HepG2 (cell line): ENCODE data around the gene MATN1. TPM values are rescaled to one million over a fixed set of nuclear protein-coding genes. Genes with fewer than 3 reads are reported as not detected.

Source experiments
- ATAC-seq: fragments of 200-7000 bp; cut with Tn5 transposase; 3 replicates; pipeline ENCODE4 v1.9.1; 2020; ENCODE audit warnings: mild to moderate bottlenecking, moderate library complexity
- BruUV-seq: library from RNA; stranded (reverse); fragments of 400-500 nt; replicated peaks from 2 replicates; lab custom pipeline; 2021; lab: Mats Ljungman, UMichigan
- CTCF ChIA-PET: fragments of 300-600 bp; formaldehyde crosslinking; extraction: SDS; loops from one replicate; lab custom pipeline; 2021; ENCODE audit warnings: low total read pairs, inconsistent platforms, low intra/inter-chr PET ratio; lab: Yijun Ruan, JAX
- POLR2A ChIA-PET: fragments of 350-600 bp; sonication (Branson Sonifier 250); formaldehyde crosslinking; loops from one replicate; lab custom pipeline; 2020; ENCODE audit warnings: antibody characterized with exemption, inconsistent platforms; lab: Yijun Ruan, JAX
- DNase-seq: peaks from one replicate; pipeline ENCODE4 v3.0.0-alpha.2; 2015; ENCODE audit warnings: low spot score
- FAIRE-seq: peaks from 3 replicates; lab custom pipeline; 2011; peaks lifted over from hg19 to GRCh38; lab: Jason Lieb, UNC
- H2AFZ ChIP-seq: one replicate; pipeline ENCODE4 v1.6.1; 2011; ENCODE audit warnings: low read length, inconsistent platforms
- H3K27ac ChIP-seq: fragments of 300-600 bp; 3 replicates; pipeline ENCODE4 v1.8.0; 2011; ENCODE audit warnings: mixed run types, mild to moderate bottlenecking, mixed read lengths, low read length, inconsistent platforms; ENCODE audit not compliant: insufficient read depth; ENCODE audit errors: extremely low read length
- H3K27me3 ChIP-seq, 2 experiments: fragments of 200-600 bp in 1 of 2; 2 replicates in 1 of 2; 3 replicates in 1 of 2; pipeline versions ENCODE4 v1.6.0 to v1.8.0; 2011; ENCODE audit warnings: low read length in 2 of 2, mild to moderate bottlenecking in 2 of 2, moderate library complexity in 2 of 2, inconsistent platforms in 1 of 2; ENCODE audit not compliant: insufficient read depth in 2 of 2, control insufficient read depth in 1 of 2
- H3K36me3 ChIP-seq, 2 experiments: fragments of 200-600 bp in 1 of 2; replicated peaks in 1 of 2; 2 replicates in 1 of 2; 3 replicates in 1 of 2; pipeline versions ENCODE4 v1.5.1 to v1.8.0; 2011; ENCODE audit warnings: low read length in 2 of 2, inconsistent platforms in 1 of 2; ENCODE audit not compliant: insufficient read depth in 2 of 2, control insufficient read depth in 1 of 2
- H3K4me1 ChIP-seq: 2 replicates; pipeline ENCODE4 v1.5.1; 2012; ENCODE audit warnings: low read length, inconsistent platforms; ENCODE audit not compliant: insufficient read depth
- H3K4me2 ChIP-seq: 2 replicates; pipeline ENCODE4 v1.6.0; 2011; ENCODE audit warnings: low read depth, low read length, inconsistent platforms
- H3K4me3 ChIP-seq, 3 experiments: fragments of 200-600 bp in 1 of 3; sonication (generic), shearing (Covaris generic) in 1 of 3; replicated peaks in 1 of 3; 2 replicates each; pipeline ENCODE4 v1.5.1; 2011 to 2016; ENCODE audit warnings: low read length in 3 of 3, inconsistent platforms in 2 of 3, low read depth in 2 of 3, mild to moderate bottlenecking in 2 of 3, control low read depth in 1 of 3, mixed read lengths in 1 of 3; ENCODE audit not compliant: insufficient read depth in 1 of 3
- H3K79me2 ChIP-seq: one replicate; pipeline ENCODE4 v1.6.1; 2011; ENCODE audit warnings: low read length, inconsistent platforms; ENCODE audit not compliant: insufficient read depth
- H3K9ac ChIP-seq: 2 replicates; pipeline ENCODE4 v1.6.0; 2011; ENCODE audit warnings: mild to moderate bottlenecking, low read depth, low read length, inconsistent platforms; ENCODE audit not compliant: insufficient read depth
- H3K9me3 ChIP-seq: 2 replicates; pipeline ENCODE4 v1.5.1; 2012; ENCODE audit warnings: mild to moderate bottlenecking, low read length
- H4K20me1 ChIP-seq: 2 replicates; pipeline ENCODE4 v1.6.0; 2011; ENCODE audit warnings: inconsistent platforms, mild to moderate bottlenecking, low read length, moderate library complexity; ENCODE audit not compliant: insufficient read depth
- SPEN ChIP-seq: sonication (generic); formaldehyde crosslinking; IDR thresholded peaks from 2 replicates; pipeline ENCODE4 v1.5.1; 2020; ENCODE audit warnings: low read depth, mild to moderate bottlenecking, missing genetic modification reagents
- ZNF225 ChIP-seq: sonication (generic); formaldehyde crosslinking; IDR thresholded peaks from 2 replicates; pipeline ENCODE4 v1.4.0; 2020; ENCODE audit warnings: mild to moderate bottlenecking, missing genetic modification reagents
- ZNF614 ChIP-seq: IDR thresholded peaks from 2 replicates; pipeline ENCODE4 v1.6.1; 2018; ENCODE audit warnings: missing biosample characterization, missing genetic modification reagents, inconsistent platforms, borderline replicate concordance
- ZNF678 ChIP-seq: sonication (generic); formaldehyde crosslinking; IDR thresholded peaks from 2 replicates; pipeline ENCODE4 v1.4.0; 2020; ENCODE audit warnings: mild to moderate bottlenecking, missing genetic modification reagents
- WGBS: methylation state at CpG from one replicate; pipeline ENCODE4 v1.1.6; 2017; ENCODE audit warnings: low lambda C conversion rate; 5-methylcytosine and 5-hydroxymethylcytosine counted together
- in situ Hi-C: cut with HindIII; loops from 2 replicates; pipeline ENCODE4 v1.10.0; 2017; ENCODE audit warnings: low pct_unique_long_range_greater_than_20kb; ENCODE audit not compliant: extremely low pct_ligation_motif_present
- intact Hi-C: fragments of 100-400 bp; cut with micrococcal nuclease; formaldehyde crosslinking; loops from one replicate; pipeline ENCODE4 v1.10.0; 2022; ENCODE audit not compliant: unreplicated experiment
- polyA plus RNA-seq, 8 experiments: library from polyadenylated mRNA; depleted of rRNA in 3 of 8; stranded (reverse) in 7 of 8; unstranded in 1 of 8; fragments of >200 nt; fragmentation: Illumina TruSeq in 4 of 8; extraction: Trizol in 4 of 8; gene quantifications; 2 replicates each; pipeline versions ENCODE4 v1.2.1 to v1.2.3, GENCODE V29; 2011 to 2016; ENCODE audit warnings: low read depth in 4 of 8, missing spikeins in 1 of 8, mixed read lengths in 1 of 8; ENCODE audit not compliant: insufficient read depth in 1 of 8
- total RNA-seq, 5 experiments: library from RNA; depleted of rRNA; stranded (reverse); fragments of >200 nt; fragmentation: Illumina TruSeq; extraction: Trizol; gene quantifications; 2 replicates each; pipeline ENCODE4 v1.2.3, GENCODE V29; 2016; ENCODE audit warnings: low read depth in 1 of 5
- TF ChIP-seq, protein P1 (sequence below): sonication (generic); formaldehyde crosslinking; IDR thresholded peaks from 2 replicates; pipeline ENCODE4 v1.4.0; 2020; ENCODE audit warnings: missing genetic modification reagents, borderline replicate concordance
- TF ChIP-seq, protein P2 (sequence below): sonication (generic); formaldehyde crosslinking; IDR thresholded peaks from 2 replicates; pipeline ENCODE4 v1.4.0; 2020; ENCODE audit warnings: missing genetic modification reagents

Gene MATN1
- total and polyA plus RNA-seq, 2 of the 13 experiments (the other 11 are each of a cell fraction or from before 2014, with no cell fraction given): 0.04 to 0.05 TPM

DNA sequence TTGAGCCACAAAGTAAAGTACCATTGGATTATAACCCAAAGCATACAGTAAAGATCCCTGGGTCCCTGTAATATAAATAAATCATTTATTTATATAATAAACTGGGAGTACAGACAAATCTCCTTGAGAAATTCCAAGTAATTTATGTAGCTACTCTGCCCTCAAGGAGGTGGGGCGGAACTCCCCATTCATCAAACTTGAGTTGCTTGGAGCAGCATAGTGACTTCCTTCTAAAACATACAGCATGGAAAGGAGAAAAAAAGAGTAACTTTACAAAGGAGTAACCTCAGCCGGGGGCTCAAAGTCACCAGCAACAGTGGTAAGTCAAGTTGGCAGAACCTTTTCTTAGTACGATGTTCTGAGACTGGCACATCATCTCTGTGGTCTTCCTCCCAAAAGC, 29.7 kb upstream of the MATN1 start:
- no peaks in the 10 kb centered on the region for H3K36me3 ChIP-seq
- H3K9ac ChIP-seq: no peak overlapping the region
- ChIA-PET CTCF (no interaction called here), POLR2A (no interaction called here)
- H3K4me2 ChIP-seq: no peak overlapping the region
- H3K27ac ChIP-seq: no peak overlapping the region
- H3K79me2 ChIP-seq: no peaks in the 10 kb centered on the region
- no peak overlapping the region for H3K4me3 ChIP-seq
- 0 out of 5 replicates have a peak, but pooled peaks cover 0 to 10% of the 10 kb centered on the region in 2 experiments for H3K27me3 ChIP-seq
- H4K20me1 ChIP-seq: no peaks in the 10 kb centered on the region
- intact Hi-C loops (no loop called here), in situ Hi-C loops (no loop called here)
- BruUV-seq: no TSS peak
- DNase-seq: no peak
- TF ChIP-seq SPEN (no peak), ZNF225 (CRISPR knock-in tag) (no peak), ZNF678 (CRISPR knock-in tag) (no peak), ZNF614 (CRISPR knock-in tag) (no peak)
- TF ChIP-seq, protein P1, sequence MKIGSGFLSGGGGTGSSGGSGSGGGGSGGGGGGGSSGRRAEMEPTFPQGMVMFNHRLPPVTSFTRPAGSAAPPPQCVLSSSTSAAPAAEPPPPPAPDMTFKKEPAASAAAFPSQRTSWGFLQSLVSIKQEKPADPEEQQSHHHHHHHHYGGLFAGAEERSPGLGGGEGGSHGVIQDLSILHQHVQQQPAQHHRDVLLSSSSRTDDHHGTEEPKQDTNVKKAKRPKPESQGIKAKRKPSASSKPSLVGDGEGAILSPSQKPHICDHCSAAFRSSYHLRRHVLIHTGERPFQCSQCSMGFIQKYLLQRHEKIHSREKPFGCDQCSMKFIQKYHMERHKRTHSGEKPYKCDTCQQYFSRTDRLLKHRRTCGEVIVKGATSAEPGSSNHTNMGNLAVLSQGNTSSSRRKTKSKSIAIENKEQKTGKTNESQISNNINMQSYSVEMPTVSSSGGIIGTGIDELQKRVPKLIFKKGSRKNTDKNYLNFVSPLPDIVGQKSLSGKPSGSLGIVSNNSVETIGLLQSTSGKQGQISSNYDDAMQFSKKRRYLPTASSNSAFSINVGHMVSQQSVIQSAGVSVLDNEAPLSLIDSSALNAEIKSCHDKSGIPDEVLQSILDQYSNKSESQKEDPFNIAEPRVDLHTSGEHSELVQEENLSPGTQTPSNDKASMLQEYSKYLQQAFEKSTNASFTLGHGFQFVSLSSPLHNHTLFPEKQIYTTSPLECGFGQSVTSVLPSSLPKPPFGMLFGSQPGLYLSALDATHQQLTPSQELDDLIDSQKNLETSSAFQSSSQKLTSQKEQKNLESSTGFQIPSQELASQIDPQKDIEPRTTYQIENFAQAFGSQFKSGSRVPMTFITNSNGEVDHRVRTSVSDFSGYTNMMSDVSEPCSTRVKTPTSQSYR (CRISPR knock-in tag): no peak
- TF ChIP-seq, protein P2, sequence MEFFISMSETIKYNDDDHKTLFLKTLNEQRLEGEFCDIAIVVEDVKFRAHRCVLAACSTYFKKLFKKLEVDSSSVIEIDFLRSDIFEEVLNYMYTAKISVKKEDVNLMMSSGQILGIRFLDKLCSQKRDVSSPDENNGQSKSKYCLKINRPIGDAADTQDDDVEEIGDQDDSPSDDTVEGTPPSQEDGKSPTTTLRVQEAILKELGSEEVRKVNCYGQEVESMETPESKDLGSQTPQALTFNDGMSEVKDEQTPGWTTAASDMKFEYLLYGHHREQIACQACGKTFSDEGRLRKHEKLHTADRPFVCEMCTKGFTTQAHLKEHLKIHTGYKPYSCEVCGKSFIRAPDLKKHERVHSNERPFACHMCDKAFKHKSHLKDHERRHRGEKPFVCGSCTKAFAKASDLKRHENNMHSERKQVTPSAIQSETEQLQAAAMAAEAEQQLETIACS (CRISPR knock-in tag): no peak
- no peak for FAIRE-seq
- no peaks in the 10 kb centered on the region for H3K9me3 ChIP-seq
- 89% methylated on average over 3 of the region's 3 CpGs for WGBS
- peaks cover 34% of the 10 kb centered on the region for H3K4me1 ChIP-seq
- no peak overlapping the region for H2AFZ ChIP-seq
- no peak for ATAC-seq
